SH-SY5Y (cell line): ENCODE measurements around the gene ARHGAP26.
A peak's percentile ranks its signal among the peaks of the same experiment; 100 is the strongest.

Source experiments
- GATA2 ChIP-seq: IDR thresholded peaks from 2 replicates; pipeline ENCODE4 v1.6.1; 2011; ENCODE audit warnings: mild to moderate bottlenecking, low read depth, low read length
- GATA3 ChIP-seq: IDR thresholded peaks from 2 replicates; pipeline ENCODE4 v1.6.1; 2011; ENCODE audit warnings: low read depth, mild to moderate bottlenecking, low read length, moderate library complexity

ARHGAP26 gene

DNA sequence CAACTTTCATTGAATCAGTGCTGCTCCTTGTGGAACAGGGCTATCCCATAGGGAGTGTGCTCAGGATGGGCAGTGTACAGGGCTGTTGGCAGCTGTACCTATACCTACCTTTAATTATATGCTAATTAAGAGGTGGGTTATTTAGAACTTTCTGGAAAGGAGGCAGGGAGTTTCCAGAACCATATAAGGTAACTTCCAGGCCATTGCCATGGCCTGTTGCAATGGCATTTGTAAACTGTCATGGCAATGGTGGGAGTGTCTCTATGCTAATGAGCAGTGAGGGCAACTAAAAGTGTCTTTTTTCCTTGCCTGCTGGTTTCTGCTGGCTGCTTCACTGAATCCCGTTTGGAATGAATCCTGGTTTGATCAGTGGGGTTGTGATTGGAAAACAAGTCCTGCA lies 2.3 kb upstream of the ARHGAP26 start:
- no peak for TF ChIP-seq GATA3
- TF ChIP-seq GATA2 = no peak

DNA sequence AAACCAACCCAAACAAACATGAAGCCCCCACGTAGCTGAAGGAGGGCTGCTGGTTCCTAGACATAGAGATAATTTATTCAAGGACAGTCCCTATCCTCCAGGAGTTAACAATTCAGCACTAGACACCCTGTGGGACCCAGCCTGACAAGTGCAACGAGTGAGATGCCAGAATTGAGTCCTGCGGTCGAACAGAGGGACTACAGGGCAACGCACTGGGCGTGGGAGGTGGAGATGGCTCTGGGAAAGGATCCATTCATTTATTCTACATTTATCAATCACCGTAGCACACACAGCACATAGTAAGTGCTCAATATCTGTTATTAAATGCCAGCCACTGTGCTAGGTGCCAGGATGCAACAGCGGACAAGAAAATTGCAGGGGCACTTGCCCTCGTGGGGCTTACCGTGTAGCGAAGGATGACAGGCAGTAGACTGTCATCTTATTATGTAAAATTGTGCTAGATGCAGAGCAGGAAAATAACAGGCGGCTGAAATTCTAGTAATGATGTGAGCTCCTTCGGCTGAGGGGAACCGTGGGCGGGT lies 855 bp upstream of the ARHGAP26 start:
- TF ChIP-seq GATA2 = no peak
- TF ChIP-seq GATA3 = no peak

GRCh38 chr5:142770650-142771609 lies 753 bp downstream of the ARHGAP26 start:
- TF ChIP-seq GATA3 (no peak), GATA2 (0 out of 2 replicates have a peak, but pooled peaks have one; percentile 29)

DNA sequence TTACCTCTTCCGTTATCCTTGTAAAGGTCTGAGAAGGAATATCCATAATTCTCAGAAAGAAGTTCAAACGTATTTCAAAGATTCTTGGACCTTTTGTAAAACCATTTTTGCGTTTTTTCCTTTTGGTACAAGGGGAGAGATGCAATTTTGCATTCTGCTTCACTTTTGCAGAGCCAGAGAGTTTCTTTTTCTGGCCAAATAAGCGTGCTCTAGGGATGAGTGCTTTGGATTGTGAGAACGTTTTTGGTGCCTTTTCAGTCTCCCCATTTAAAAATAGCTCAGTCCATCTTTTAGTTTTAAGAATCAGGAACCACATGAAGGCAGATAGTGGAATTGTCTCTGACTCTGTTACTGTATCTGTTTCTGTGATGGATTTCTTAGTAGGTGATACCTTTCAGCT lies 1.5 kb downstream of the ARHGAP26 start:
- TF ChIP-seq GATA3 (no peak), GATA2 (no peak)

- TF ChIP-seq GATA2 (no peak), GATA3 (no peak)
Measured at GRCh38 chr5:142772446-142773293, 2.5 kb downstream of the ARHGAP26 start.

GRCh38 chr5:142777099-142777498 lies 6.9 kb downstream of the ARHGAP26 start:
- no peak for TF ChIP-seq GATA2
- no peak for TF ChIP-seq GATA3

- TF ChIP-seq GATA2 (no peak), GATA3 (no peak)
Measured at GRCh38 chr5:142777850-142778249, 7.7 kb downstream of the ARHGAP26 start.

- TF ChIP-seq GATA2 (no peak), GATA3 (no peak)
Measured at GRCh38 chr5:142779163-142779840, 9.1 kb downstream of the ARHGAP26 start.

DNA sequence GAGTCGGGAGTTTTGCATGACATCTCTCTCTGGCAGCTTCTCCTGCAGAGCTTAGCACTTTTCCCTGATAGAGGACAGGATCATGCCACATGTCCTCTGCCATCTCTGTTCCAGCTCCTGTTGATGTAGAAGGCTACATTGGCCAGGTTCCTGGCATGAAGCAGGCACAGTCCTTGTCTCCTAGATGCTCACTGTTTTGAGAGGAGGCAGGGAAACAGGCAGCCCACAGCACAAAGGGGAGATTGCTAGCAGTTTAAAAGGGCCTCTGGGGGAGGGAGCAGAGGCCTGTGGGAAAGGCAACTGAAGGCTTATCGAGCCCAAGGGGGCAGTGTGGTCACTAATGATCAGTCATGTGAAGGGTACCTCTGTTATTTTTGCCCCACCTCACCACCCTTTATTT lies 10.7 kb downstream of the ARHGAP26 start:
- no peak for TF ChIP-seq GATA2
- no peak for TF ChIP-seq GATA3

- no peak for TF ChIP-seq GATA3
- no peak for TF ChIP-seq GATA2
Measured at GRCh38 chr5:142782976-142783530, 12.9 kb downstream of the ARHGAP26 start.

- TF ChIP-seq GATA3 = no peak
- no peak for TF ChIP-seq GATA2
Measured at GRCh38 chr5:142783601-142784341, 13.6 kb downstream of the ARHGAP26 start.

DNA sequence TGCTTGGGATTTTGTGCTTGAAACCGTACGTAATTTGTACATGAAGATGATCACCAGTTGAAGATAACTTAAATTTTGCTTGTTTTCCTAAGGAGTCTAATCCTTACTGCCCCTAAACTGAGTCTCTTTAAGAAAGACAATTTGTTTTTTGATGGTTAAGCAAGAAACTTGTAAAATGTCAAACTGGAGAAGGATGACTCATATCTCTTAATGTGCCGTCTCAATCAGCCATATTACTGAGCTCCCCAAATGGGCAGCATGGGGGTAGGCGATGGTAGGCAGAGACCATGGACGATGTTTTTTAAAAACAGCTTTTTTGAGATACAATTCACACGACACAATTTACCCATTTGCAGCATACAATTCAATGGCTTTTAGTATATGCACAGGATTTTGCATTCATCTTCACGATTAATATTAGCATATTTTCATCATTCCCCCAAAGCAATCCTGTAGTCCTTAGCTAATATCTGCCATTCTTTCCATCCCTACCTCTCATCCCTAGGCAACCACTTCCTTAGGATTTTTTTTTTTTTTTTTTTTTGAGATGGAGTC lies 14.3 kb downstream of the ARHGAP26 start:
- TF ChIP-seq GATA2 (no peak), GATA3 (no peak)

- no peak for TF ChIP-seq GATA2
- no peak for TF ChIP-seq GATA3
Measured at GRCh38 chr5:142785206-142785605, 15.0 kb downstream of the ARHGAP26 start.
